Measurements from ENCODE around the gene CFAP410.

DNA sequence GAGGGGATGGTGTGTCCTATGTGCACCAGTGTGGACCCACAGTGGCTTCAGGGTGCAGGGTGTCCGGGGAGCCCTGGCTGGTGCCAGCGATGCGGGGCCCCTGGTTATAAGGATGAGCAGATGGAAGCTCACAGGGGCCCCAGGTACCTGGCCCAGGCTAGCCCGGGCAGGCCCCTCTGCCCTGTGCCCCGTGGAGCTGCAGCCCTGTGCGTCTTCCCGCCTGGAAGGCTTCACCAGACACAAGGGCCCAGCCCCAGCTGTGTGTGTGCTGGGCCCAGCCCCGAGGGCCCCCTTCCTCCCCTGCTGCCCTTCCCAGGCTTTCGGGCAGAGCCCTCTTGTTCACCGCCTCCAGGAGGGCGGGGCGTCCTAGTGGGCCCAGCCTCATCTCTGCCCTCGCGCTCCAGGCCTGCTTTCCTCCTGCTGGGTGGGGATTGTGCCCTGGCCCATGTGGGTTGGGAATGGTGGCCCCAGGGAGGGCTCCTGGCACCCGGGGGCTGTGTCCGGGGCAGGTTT is 23.4 kb downstream of the CFAP410 start:
- TF ChIP-seq RAD21 (IDR thresholded peaks at IDR 0.05; ENCODE audit: low read depth) (no peak), TEAD4 (IDR thresholded peaks at IDR 0.05) (no peak), YY1 (IDR thresholded peaks at IDR 0.05; ENCODE audit: low read depth) (no peak), ZBTB7A (IDR thresholded peaks at IDR 0.05; ENCODE audit: low read depth) (no peak), CREB1 (IDR thresholded peaks at IDR 0.05; ENCODE audit: low read depth) (no peak), USF1 (IDR thresholded peaks at IDR 0.05) (no peak), EP300 (IDR thresholded peaks at IDR 0.05; ENCODE audit: borderline replicate concordance) (no peak), CEBPB (IDR thresholded peaks at IDR 0.05) (no peak), NFIC (IDR thresholded peaks at IDR 0.05) (no peak), TAF1 (IDR thresholded peaks at IDR 0.05; ENCODE audit: low read depth) (no peak)
- TF ChIP-seq, protein P1, sequence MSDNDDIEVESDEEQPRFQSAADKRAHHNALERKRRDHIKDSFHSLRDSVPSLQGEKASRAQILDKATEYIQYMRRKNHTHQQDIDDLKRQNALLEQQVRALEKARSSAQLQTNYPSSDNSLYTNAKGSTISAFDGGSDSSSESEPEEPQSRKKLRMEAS (IDR thresholded peaks at IDR 0.05), result no peak
- TF ChIP-seq, protein P2, sequence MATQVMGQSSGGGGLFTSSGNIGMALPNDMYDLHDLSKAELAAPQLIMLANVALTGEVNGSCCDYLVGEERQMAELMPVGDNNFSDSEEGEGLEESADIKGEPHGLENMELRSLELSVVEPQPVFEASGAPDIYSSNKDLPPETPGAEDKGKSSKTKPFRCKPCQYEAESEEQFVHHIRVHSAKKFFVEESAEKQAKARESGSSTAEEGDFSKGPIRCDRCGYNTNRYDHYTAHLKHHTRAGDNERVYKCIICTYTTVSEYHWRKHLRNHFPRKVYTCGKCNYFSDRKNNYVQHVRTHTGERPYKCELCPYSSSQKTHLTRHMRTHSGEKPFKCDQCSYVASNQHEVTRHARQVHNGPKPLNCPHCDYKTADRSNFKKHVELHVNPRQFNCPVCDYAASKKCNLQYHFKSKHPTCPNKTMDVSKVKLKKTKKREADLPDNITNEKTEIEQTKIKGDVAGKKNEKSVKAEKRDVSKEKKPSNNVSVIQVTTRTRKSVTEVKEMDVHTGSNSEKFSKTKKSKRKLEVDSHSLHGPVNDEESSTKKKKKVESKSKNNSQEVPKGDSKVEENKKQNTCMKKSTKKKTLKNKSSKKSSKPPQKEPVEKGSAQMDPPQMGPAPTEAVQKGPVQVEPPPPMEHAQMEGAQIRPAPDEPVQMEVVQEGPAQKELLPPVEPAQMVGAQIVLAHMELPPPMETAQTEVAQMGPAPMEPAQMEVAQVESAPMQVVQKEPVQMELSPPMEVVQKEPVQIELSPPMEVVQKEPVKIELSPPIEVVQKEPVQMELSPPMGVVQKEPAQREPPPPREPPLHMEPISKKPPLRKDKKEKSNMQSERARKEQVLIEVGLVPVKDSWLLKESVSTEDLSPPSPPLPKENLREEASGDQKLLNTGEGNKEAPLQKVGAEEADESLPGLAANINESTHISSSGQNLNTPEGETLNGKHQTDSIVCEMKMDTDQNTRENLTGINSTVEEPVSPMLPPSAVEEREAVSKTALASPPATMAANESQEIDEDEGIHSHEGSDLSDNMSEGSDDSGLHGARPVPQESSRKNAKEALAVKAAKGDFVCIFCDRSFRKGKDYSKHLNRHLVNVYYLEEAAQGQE (IDR thresholded peaks at IDR 0.05; ENCODE audit: low read depth), result no peak
